Stimulated activated CD4-positive, alpha-beta T cell treated with anti-CD3 and anti-CD28 coated beads, Interleukin-15, amount 100 ng/mL, for 48 hours (primary cell): ENCODE measurements around the gene ADK.
"Not testable (repeated sequence)": the region's sequence is repeated elsewhere in the genome, so short reads cannot be mapped to it uniquely, and the experiment has no call there.

ENCODE experiments used
- DNase-seq, 2 donors: peaks; one replicate each; pipeline ENCODE4 v3.0.0-alpha.2; 2020; ENCODE audit warnings: low read depth in 2 of 2

The ADK gene

DNA sequence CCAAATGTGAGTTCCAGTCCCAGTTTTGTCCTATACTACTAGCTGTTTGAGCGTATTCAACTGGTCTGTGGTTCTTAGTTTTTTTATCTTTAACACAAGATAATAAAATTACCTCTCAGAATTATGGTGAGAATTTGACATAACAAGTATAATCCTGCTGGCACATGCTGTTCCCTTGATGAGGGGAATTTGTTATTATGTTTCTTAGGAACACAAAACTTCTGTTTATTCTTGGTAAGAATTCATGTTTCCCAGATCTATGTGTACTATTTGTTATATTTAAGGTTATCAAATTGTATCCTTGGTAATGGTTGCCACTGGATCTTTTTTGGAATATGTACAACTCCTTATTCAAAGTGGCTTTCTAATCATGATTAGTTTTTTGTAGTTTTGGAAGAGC, 335.6 kb downstream of the ADK start:
- DNase-seq: no peak

DNA sequence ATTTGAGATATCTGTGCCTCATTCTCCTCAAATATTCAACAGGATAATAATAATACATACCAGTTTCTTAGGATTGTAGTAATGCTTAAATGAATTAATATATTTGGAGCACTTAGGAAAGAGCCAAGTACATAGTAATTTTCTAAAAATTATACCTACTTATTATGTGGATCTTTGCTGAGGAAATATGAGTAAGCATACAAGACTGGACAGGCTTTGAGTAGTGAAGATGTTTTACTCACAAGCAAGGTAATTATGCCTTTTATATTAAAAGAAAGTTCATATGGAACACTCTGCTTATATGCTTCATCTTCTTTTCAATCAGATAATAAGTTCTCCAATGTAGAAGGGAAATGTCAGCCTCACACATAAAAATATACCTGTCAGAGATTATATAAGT, 337.9 kb downstream of the ADK start:
- no peak for DNase-seq

DNA sequence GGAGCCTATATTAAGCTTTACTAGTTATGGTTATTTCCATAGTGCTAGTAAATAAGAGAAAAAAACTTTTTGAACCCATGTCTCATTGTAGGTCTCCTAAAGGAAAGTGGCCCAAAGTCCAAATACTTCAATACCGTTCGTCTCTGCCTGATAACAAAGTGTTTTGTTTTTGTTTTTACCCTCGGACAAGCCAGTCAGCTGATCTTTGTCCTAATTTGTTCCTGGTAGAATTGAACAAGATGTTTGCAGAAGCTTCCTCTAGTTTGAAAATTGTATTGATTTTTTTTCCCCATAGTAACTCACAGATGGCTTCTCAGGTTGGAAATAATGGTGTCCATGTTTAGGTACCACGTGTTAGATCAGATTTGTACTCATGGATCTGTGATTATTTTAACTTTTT, 339.5 kb downstream of the ADK start:
- DNase-seq: no peak

DNA sequence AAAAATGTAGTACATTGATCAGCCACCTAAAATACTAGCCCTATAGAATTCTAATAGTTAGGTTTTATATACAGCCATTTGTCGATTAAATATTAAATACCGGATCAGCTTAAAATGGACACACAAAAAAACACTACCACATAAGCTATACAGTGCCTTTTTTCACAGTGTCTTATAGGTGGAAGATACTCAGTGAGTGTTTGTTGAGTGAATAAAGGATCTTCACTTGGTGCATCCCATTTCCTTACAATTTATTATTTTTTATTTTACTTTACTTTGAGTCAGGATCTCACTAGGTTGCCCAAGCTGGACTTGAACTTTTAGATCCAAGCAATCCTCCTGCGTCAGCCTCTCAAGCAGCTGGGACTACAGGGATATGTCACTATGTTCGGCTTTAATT, 340.0 kb downstream of the ADK start:
- no peak for DNase-seq

DNA sequence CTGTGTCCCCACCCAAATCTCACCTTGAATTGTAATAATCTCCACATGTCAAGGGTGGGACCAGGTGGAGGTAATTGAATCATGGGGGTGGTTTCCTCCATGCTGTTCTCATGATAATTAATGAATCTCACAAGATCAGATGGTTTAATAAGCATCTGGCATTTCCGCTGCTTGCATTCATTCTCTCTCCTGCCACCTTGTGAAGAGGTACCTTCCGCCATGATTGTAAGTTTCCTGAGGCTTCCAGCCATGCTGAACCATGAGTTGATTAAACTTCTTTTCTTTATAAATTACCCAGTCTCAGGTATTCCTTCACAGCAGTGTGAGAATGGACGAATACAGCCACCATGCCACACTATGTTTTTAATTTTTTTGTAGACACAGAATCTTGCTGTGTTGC, 345.3 kb downstream of the ADK start:
- DNase-seq: not testable (repeated sequence)

DNA sequence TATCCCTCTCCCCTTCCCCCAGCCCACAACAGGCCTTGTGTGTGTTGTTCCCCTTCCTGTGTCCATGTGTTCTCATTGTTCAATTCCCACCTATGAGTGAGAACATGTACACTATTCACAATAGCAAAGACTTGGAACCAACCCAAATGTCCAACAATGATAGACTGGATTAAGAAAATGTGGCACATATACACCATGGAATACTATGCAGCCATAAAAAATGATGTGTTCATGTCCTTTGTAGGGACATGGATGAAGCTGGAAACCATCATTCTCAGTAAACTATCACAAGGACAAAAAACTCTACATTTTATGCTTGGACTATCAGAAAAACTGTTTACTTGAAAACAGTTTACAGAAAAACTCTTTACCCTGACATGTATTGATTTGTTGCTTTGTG, 347.6 kb downstream of the ADK start:
- not testable (repeated sequence) for DNase-seq

DNA sequence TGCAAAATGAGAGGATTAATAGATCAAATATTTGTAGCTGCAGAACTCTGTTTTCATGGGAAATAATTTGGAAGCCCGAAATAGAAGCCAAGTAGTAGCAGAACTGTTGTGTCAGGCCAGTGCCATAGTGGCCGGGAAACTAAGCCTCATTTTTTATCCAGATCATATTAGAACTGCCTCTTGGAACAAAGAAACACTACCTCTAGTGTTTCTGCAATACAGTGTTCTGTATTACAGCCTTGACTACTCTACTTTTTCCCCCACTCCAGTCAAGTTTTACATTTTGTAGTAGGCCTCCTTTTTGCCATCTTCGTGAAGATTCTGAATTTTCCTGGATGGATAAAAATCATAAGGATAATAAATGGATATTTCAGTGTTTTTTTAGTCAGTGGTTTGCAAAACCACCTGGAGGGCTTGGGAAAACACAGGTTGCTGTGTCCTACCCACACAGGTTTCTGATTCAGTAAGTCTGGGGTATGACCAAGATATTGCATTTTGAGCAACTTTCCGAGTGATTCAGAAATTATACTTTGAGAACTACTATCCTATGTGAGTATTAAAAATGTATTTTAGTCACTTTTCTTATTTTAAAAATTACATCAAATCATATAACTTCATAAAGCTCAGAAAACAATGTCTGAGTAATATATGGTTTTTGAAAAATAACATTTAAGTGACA, 349.1 kb downstream of the ADK start:
- no peak for DNase-seq

DNA sequence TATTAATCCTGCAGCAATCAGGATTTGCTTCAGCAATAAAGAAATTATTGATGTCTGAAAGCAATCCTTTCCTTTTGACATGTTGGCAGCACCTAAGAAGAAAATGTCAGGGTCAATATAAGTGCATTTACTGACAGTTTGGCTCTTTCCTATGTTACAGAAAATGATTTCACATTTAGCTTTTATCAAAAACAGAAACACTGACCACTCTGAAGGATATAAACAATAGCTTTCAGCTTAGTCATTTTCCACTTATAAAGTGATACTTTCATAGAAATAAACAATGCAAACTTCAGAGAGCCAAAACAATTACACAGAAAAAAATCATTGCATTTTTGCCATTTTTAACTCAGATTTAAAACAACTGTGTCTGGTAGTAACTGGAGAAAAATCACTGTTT, 349.8 kb downstream of the ADK start:
- DNase-seq: no peak

DNA sequence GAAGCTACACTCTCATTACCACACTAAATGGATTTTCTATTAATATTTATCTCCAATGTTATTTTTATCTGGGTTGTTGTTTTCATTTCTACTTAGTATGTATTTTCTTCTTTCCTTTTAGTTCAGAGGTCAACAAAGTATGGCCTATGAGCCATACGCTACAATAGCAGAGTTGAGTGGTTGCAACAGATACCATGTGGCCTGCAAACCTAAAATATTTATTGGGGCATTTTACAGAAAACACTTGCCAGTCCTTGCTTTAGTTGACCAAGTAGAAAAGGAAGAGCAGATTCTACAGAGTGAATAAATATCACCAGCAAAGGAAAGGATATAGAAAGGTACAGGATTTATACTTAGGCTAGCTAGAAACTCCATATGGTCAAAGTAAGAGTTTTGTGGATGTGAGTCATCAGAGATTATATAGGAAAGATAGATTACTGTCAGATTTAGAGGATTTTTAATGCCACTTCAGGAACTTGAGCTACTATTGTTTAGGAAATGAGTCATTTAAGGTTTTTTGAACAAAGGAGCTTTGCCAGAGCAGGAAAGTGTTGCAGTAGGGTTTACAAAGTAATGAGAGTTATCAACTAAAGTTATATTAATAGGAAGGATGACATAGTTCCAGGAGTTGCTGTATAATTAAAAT, 352.1 kb downstream of the ADK start:
- no peak for DNase-seq

DNA sequence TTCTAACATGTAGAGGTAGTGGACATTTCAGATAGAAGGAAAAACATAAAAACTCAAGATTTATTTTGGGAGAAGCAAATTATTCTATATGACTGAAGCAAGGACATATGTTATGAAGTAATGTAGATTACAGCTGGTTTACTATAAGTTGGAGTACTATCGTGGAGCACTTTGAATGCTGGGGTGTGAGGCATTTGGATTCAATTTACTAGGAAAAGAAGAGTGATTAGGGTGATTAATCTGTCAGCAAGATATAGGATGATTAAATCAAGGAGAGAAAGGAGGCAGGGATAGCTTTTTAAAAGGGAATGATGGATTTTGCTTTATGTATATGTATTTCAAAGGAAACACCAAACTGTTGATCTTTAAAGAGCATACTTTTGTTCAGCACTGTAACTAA, 356.9 kb downstream of the ADK start:
- DNase-seq: no peak

DNA sequence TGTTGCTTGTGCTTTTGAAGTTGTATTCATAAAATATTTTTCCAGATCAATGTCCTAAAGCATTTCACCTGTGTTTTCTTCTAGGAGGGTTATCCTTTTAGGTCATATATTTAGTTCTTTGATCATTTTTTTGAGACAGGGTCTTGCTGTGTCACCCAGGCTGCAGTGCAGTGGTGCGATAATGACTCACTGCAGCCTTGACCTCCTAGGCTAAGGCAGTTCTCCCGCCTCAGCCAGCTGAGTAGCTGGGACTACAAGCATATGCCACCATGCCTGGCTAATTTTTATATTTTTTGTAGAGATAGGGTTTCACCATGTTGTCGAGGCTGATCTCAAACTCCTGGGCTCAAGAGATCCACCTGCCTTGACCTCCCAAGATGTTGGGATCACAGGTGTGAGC, 359.6 kb downstream of the ADK start:
- DNase-seq: no peak

DNA sequence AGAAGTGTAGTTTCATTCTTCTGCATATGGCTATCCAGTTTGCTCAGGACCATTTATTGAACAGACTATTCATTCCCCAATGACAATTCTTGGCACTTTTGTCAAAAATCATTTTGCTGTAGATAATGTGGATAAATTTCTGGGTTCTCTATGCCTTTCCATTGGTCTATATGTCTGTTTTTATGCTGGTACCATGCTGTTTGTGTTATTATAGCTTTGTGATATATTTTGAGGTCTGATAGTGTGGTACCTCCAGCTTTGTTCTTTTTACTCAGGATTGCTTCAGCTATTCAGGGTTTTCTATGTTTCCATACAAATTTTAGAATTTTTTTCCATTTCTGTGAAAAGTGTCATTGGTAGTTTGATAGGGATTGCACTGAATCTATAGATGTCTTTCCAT, 360.0 kb downstream of the ADK start:
- DNase-seq: no peak

DNA sequence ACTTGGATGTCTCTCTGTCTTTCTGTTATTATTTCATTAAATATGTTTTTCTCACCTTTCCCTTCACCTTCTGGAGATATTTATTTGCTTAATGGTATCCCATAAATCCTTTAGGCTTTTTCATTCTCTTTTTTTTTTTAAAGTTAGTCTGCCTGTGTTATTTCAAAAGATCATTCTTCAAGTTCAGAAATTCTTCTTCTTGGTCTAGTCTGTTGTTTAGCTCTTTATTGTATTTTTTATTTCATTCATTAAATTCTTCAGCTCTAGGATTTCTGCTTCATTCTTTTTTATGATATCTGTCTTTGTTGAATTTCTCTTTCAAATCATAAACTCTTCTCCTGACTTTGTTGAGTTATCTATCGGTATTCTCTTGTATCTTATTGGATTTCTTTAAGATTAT, 363.3 kb downstream of the ADK start:
- DNase-seq: no peak

DNA sequence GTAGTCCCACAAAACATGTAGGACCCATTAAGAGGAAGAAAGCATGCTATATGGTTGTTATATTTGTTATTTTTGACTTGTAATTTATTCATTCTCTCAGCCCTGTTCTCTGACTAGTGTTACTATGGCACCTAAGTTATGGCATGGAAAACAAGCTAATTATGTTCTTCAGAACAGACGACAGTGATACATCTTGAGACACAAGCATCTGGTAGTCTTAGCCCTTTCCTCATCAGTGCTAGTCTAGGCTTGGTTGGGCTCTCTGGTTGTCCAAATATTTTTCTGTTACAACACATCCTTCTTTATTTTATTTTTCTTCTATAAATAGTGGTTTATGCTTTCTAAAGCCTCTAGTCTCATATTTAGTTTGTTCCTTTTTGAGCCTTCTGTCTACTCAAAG, 367.0 kb downstream of the ADK start:
- DNase-seq: no peak

DNA sequence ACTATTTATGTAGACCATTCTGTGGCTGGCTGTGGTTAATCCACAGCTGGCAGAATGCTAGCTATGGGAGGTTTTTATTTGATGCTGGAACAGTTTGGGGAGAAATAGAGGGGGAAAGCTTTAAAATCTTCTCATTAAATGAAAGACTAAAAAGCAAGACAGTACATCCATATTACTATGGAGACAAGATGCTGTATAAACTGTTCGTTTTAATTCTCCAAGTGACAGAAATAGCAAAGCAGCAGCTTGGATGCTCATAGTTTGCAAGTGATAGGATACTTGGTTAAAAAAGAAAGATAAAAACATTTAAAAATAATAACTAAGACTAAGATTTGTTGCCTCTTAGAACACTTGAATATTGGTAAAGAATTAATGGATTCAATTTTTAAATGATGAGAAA, 370.5 kb downstream of the ADK start:
- DNase-seq: no peak

DNA sequence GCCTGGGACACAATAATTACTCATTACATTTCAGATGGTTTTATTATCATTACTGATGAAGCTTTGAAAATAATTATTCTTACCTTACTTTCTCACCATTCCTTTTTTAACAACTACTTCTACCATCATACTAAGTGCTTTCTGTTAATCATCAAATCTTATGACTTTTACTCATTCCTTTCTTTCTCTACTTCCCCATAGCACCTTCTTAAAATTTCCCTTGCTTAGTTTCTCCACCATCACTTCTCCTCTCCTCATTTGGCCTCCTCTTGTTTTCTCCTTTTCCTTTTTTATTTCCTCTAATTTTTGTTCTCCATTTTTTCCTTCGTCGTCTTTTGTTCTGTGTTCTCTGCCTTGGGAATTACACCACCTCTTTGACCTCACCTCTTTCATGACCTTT, 372.2 kb downstream of the ADK start:
- no peak for DNase-seq

DNA sequence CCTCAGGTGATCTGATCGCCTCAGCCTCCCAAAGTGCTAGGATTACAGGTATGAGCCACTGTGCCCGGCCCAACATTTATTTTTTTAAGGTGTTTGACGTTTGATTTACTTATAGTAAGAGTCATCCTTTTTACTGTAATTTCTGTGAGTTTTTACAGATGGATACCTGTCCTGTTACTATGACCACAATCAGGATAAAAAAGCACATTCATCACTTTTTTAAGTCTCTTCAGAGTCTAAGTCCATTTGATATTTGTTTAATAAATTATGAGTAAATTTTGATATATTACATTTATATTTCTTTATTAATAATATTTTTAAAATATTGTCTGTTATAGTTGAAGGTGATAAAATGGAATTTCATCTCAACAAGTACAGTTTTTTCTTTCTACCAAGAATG, 374.9 kb downstream of the ADK start:
- no peak for DNase-seq

DNA sequence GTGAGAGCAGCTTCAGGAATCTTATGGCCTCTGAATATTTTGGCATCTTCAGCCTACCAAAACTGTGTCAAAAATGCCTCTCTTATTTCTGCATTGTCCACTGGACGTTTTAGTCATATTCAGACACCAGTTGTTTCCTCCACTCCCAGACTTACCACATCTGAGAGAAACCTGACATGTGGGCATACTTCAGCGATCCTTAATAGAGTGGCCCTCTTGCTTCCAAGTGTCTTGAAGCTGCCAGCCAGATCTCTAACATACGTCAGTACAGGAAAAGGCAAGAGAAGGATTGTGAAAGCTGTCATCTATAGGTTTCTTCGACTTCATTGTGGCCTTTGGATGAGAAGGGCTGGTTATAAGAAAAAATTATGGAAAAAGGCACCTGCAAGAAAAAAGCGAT, 376.6 kb downstream of the ADK start:
- not testable (repeated sequence) for DNase-seq

DNA sequence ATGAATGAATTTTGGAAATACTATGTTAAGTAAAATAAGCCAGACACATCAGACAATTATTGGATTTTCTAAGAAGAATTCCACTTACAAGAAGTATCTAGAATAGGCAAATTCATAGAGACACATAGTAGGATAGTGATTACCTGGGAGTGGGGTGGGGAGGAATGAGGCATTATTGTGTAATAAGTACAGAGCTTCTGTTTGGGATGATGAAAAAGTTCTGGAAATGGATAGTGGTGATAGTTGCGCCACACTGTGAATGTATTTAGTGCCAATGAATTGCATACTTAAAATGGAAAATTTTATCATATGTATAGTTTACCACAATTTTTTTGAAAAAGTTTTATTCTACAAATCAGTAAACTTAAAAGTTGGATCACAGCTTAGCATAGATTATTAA, 378.2 kb downstream of the ADK start:
- DNase-seq: no peak

DNA sequence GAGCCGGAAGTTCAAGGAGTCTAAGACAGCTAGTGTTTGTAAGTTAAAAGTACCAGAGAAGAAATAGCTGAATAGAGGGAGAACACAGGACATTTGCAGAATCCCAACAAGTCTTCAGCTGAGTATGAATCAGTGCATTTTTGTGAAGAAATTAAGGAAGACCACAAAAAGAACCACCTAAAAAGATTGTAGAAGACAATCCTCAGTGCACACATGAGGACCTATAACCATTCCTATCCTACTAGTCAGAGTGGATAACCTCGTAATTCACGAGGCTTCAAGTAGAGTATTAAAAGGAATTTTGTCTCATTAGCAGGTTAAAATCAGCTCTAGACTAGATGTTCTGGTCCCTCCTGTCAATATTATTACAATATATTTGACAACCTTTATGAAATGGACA, 380.0 kb downstream of the ADK start:
- DNase-seq: no peak

DNA sequence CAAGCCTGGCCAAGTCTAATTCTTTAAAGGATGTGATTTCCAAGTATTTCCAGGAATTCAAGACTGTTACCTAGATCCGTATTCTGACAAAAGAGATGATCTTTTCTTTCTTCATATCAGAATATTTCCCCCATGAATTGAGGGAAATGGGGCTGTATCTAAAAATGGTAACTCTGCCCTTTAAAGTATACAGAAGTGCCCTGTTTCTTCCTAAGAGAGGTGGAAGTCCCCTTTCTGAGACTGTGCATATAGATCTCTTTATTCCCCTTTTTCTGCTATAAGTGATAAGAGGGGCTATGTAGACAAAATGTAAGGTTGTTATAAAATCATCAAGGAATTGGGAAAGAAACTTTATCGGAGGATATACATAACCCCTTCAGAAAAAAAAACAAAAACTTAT, 388.3 kb downstream of the ADK start:
- DNase-seq: no peak

DNA sequence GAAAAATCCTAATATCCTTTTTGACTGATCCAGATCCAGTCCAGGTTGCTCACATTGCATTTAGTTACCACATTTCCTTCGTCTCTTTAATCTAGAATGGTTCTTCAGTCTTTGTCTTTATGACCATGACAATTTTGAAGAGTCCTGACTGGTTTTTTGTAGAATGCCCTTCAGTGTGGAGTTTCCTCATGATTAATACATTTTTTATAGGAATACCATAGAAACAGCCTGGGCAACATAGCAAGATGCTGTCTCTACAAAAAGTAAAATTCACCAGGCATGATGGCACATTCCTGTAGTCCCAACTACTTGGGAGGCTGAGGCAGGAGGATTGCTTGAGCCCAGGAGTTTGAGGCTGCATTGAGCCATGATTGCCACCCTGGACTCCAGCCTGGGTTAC, 390.4 kb downstream of the ADK start:
- DNase-seq: no peak

DNA sequence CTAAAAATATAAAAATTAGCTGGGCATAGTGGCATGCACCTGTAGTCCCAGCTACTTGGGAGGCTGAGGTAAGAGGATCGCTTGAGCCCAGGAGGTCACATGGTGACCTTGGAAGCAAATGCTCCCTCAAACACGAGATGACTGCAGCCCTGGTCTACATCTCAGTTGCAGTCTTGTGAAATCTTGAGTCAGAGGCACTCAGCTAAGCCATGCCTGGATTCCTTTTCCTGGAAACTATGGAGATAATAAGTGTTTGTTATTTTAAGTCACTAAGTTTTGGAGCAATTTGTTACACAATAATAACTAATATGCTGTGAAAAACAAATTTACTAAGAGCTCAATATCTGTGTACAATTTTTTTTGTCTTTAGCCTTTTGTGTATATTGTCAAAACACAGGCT, 391.1 kb downstream of the ADK start:
- DNase-seq: no peak

DNA sequence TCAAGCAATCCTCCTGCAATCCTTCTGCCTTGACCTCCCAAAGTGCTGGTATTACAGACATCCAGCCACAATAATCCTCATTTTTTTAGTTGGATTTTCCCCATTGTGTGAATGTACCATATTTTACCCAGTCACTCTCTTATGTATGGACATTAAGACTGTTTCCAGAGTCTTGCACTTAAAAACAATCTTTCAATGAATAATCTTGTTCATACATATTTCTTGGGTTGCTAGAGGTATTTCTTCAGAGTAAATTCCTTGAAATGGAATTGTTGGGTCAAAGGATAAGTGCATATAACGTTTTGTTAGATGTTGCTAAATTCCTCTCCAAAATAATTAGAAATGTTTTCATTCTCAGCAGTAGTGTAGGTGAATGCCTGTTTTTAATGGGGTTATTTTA, 392.3 kb downstream of the ADK start:
- DNase-seq: no peak
